Effector memory CD8-positive, alpha-beta T cell (primary cell): ENCODE data around the gene SLC35B2.

Experiments used
- ATAC-seq: fragments of 150-1000 bp; cut with Tn5 transposase; replicated peaks from 2 replicates; pipeline ENCODE4 v1.10.0; 2021; ENCODE audit warnings: mild to moderate bottlenecking, moderate library complexity
- DNase-seq, 3 experiments: peaks; one replicate each; pipeline ENCODE4 v3.0.0; 2021
- H3K27ac Mint-ChIP-seq, 2 donors: one replicate each; pipeline ENCODE4 v1.8.0; 2022; ENCODE audit warnings: mild to moderate bottlenecking in 2 of 2, mixed read lengths in 2 of 2, moderate library complexity in 2 of 2
- H3K27me3 Mint-ChIP-seq, 2 donors: one replicate each; pipeline ENCODE4 v1.8.0; 2022; ENCODE audit warnings: mixed read lengths in 2 of 2
- H3K36me3 Mint-ChIP-seq: one replicate; pipeline ENCODE4 v1.8.0; 2022; ENCODE audit warnings: mild to moderate bottlenecking, moderate library complexity, mixed read lengths; ENCODE audit not compliant: insufficient read depth
- H3K4me1 Mint-ChIP-seq, 2 donors: one replicate each; pipeline ENCODE4 v1.8.0; 2022; ENCODE audit warnings: low read depth in 2 of 2, mixed read lengths in 2 of 2
- H3K4me3 Mint-ChIP-seq, 2 donors: one replicate each; pipeline ENCODE4 v1.8.0; 2022; ENCODE audit warnings: mild to moderate bottlenecking in 2 of 2, mixed read lengths in 2 of 2, moderate library complexity in 2 of 2
- H3K9me3 Mint-ChIP-seq, 2 donors: one replicate each; pipeline ENCODE4 v1.8.0; 2022; ENCODE audit warnings: mixed read lengths in 2 of 2

The SLC35B2 gene

GRCh38 chr6:44297063-44298038 lies 40.0 kb upstream of the SLC35B2 start:
- Mint-ChIP-seq H3K9me3 (no peaks in the 10 kb centered on the region), H3K36me3 (peaks cover 11% of the 10 kb centered on the region), H3K27me3 (peaks cover 46 to 70% of the 10 kb centered on the region in 2 donors), H3K4me3 (peak overlapping the region; percentile 55 to 58), H3K4me1 (peaks cover 8 to 14% of the 10 kb centered on the region in 2 donors), H3K27ac (no peak overlapping the region)
- ATAC-seq (peak; percentile 85), DNase-seq (peak in 2 of 3 experiments; percentile 36 to 38)

GRCh38 chr6:44294832-44295791 lies 37.8 kb upstream of the SLC35B2 start:
- ATAC-seq (no peak), DNase-seq (no peak)
- Mint-ChIP-seq H3K9me3 (no peaks in the 10 kb centered on the region), H3K4me1 (peaks cover 8 to 14% of the 10 kb centered on the region in 2 donors), H3K4me3 (no peak overlapping the region), H3K27me3 (peaks cover 66 to 92% of the 10 kb centered on the region in 2 donors), H3K36me3 (peaks cover 4% of the 10 kb centered on the region), H3K27ac (no peak overlapping the region)

- Mint-ChIP-seq H3K9me3 (no peaks in the 10 kb centered on the region), H3K27me3 (peaks cover 82 to 91% of the 10 kb centered on the region in 2 donors)
These were observed 35.5 kb upstream of the SLC35B2 start for GRCh38 chr6:44292661-44293365.

GRCh38 chr6:44291841-44292240 lies 34.5 kb upstream of the SLC35B2 start:
- Mint-ChIP-seq H3K27ac (no peak overlapping the region), H3K36me3 (peaks cover 4% of the 10 kb centered on the region), H3K9me3 (no peaks in the 10 kb centered on the region), H3K4me1 (peaks cover 6 to 7% of the 10 kb centered on the region in 2 donors), H3K4me3 (no peak overlapping the region), H3K27me3 (peaks cover 90 to 91% of the 10 kb centered on the region in 2 donors)
- ATAC-seq (no peak), DNase-seq (no peak)

More at GRCh38 chr6:44292661-44293365, 35.5 kb upstream of the SLC35B2 start:
- no peak for DNase-seq
- Mint-ChIP-seq H3K4me3 (no peak overlapping the region), H3K4me1 (peaks cover 8 to 10% of the 10 kb centered on the region in 2 donors), H3K36me3 (peaks cover 4% of the 10 kb centered on the region), H3K27ac (no peak overlapping the region)
- ATAC-seq = no peak

DNA sequence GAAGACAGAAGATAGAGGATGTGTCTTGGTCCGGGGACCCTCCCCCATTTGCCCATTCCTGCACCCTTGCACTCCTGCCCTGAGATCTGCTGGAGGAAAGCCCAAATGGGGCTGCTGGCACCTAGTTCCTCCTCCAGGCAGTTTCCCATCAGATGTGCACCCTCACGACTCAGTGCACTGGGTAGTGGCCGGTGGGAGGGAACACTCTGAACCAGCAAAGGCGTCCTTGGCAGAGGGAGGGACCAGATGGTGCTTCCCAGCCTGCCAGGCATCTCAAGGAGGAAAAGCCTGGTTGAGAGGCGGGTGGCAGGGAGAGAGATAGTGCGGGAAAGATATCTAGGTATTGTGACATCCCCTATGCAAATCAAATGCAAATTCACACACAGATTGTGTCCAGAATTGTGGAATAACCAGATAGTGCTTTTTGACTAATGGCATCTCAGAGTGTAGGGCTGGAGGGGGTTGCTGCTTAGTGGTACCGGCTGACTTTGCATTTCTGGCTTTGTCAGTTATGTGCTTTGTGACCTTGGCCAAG lies 32.5 kb upstream of the SLC35B2 start:
- no peak overlapping the region for H3K27ac Mint-ChIP-seq

GRCh38 chr6:44286747-44287146 lies 29.4 kb upstream of the SLC35B2 start:
- Mint-ChIP-seq H3K9me3 (no peaks in the 10 kb centered on the region), H3K27ac (no peak overlapping the region), H3K4me1 (no peaks in the 10 kb centered on the region), H3K27me3 (peaks cover 78 to 80% of the 10 kb centered on the region in 2 donors), H3K36me3 (no peaks in the 10 kb centered on the region), H3K4me3 (no peak overlapping the region)
- ATAC-seq = no peak
- no peak for DNase-seq

More for the DNA sequence above, 32.5 kb upstream of the SLC35B2 start:
- no peak for ATAC-seq
- no peaks in the 10 kb centered on the region for H3K4me1 Mint-ChIP-seq
- H3K4me3 Mint-ChIP-seq = no peak overlapping the region
- H3K27me3 Mint-ChIP-seq = peaks cover 83 to 91% of the 10 kb centered on the region in 2 donors
- DNase-seq = no peak
- no peaks in the 10 kb centered on the region for H3K9me3 Mint-ChIP-seq
- H3K36me3 Mint-ChIP-seq = peaks cover 4% of the 10 kb centered on the region

GRCh38 chr6:44286285-44286565 lies 28.9 kb upstream of the SLC35B2 start:
- H3K36me3 Mint-ChIP-seq = no peaks in the 10 kb centered on the region
- DNase-seq = no peak
- H3K27ac Mint-ChIP-seq = no peak overlapping the region
- H3K4me3 Mint-ChIP-seq = no peak overlapping the region
- H3K27me3 Mint-ChIP-seq = peaks cover 73 to 75% of the 10 kb centered on the region in 2 donors
- H3K9me3 Mint-ChIP-seq = no peaks in the 10 kb centered on the region
- H3K4me1 Mint-ChIP-seq = no peaks in the 10 kb centered on the region
- ATAC-seq = no peak

DNA sequence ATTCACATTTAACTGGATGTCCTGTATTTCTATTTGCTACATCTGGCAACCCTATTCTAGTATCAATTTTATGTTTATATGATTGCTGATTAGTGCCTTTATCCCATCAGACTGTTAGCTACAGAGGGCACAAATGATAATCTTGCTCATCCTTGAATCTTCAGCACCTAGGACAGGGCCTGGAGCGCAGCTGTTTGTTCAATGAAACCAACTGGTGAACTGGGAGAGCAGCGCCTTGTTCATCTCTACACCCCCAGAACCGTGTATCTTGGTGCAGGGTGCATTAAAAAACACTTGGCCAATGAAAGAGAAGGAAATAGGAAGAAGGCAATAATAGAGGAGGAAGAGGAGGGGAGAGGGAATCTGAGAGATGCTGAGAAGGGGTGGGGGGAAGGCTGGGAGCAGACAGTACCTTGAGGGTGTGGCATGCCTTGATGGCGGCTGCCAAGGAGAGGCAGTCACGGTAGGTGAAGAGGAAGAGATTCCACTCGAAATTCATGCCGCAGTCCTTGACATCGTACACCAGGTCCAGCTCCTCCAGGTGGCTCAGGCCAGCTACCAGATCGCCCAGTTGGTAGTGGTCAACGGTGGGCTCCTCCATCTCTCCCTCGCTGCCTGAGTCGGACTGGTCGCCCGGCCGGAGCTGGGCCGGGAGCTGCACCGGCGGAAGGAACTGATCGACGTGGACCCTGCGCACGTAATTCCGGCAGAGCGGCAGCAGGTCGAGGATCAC lies 28.4 kb upstream of the SLC35B2 start:
- Mint-ChIP-seq H3K27ac (no peak overlapping the region), H3K4me1 (no peaks in the 10 kb centered on the region), H3K36me3 (no peaks in the 10 kb centered on the region), H3K9me3 (no peaks in the 10 kb centered on the region), H3K27me3 (peaks cover 68 to 73% of the 10 kb centered on the region in 2 donors), H3K4me3 (no peak overlapping the region)
- ATAC-seq (no peak), DNase-seq (no peak)

- no peak for ATAC-seq
- Mint-ChIP-seq H3K27ac (no peak overlapping the region), H3K4me3 (no peak overlapping the region), H3K9me3 (no peaks in the 10 kb centered on the region), H3K4me1 (no peaks in the 10 kb centered on the region), H3K36me3 (no peaks in the 10 kb centered on the region), H3K27me3 (peaks cover 61 to 73% of the 10 kb centered on the region in 2 donors)
- no peak for DNase-seq
These were observed 27.5 kb upstream of the SLC35B2 start for GRCh38 chr6:44284867-44285266.

DNA sequence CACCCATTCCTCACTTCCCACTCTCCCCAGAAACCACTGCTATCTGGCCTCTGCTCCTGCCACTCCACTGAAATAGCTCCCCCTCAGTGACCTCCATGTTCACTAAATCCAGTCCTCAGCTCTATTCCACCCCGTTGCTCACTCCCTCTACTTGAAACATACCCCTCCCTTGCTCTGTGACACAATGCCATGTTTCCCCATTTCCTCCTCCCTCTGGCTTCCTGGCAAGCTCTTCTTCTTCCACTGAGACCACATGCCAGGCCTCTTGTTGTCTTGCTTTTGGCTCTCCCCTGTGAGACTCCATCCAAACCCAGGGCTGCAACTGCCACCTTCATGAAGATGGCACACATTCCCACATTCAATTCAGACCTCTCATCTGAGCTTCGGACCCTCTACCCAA lies 26.8 kb upstream of the SLC35B2 start:
- Mint-ChIP-seq H3K9me3 (no peaks in the 10 kb centered on the region), H3K27me3 (peaks cover 62 to 74% of the 10 kb centered on the region in 2 donors), H3K4me1 (no peaks in the 10 kb centered on the region), H3K27ac (no peak overlapping the region), H3K36me3 (no peaks in the 10 kb centered on the region), H3K4me3 (no peak overlapping the region)
- ATAC-seq (no peak), DNase-seq (no peak)

GRCh38 chr6:44278774-44279697 lies 21.7 kb upstream of the SLC35B2 start:
- peaks cover 57 to 70% of the 10 kb centered on the region in 2 donors for H3K27me3 Mint-ChIP-seq
- H3K4me3 Mint-ChIP-seq = no peak overlapping the region
- no peak for DNase-seq
- H3K9me3 Mint-ChIP-seq = no peaks in the 10 kb centered on the region
- peaks cover 6% of the 10 kb centered on the region for H3K36me3 Mint-ChIP-seq
- H3K27ac Mint-ChIP-seq = no peak overlapping the region
- ATAC-seq = no peak
- H3K4me1 Mint-ChIP-seq = peaks cover 0 to 3% of the 10 kb centered on the region in 2 donors
